HFFc6 (cell line): ENCODE results near the gene PRMT3. TPM values are rescaled to one million over a fixed set of nuclear protein-coding genes. Genes with fewer than 3 reads are reported as not detected.

Experiments
- DNase-seq: peaks from one replicate; pipeline ENCODE4 v3.0.0-alpha.2; 2018
- H3K27ac Mint-ChIP-seq: 2 replicates; pipeline ENCODE4 v1.8.0; 2020; ENCODE audit warnings: mild to moderate bottlenecking, mixed read lengths
- H3K27me3 Mint-ChIP-seq: 2 replicates; pipeline ENCODE4 v1.8.0; 2021; ENCODE audit warnings: mild to moderate bottlenecking, moderate library complexity, mixed read lengths; ENCODE audit not compliant: insufficient read depth
- H3K36me3 Mint-ChIP-seq: 2 replicates; pipeline ENCODE4 v1.8.0; 2021; ENCODE audit warnings: low read depth, mixed read lengths
- H3K4me1 Mint-ChIP-seq: 2 replicates; pipeline ENCODE4 v1.8.0; 2020; ENCODE audit warnings: low read depth, mixed read lengths
- H3K4me3 Mint-ChIP-seq: 2 replicates; pipeline ENCODE4 v1.8.0; 2020; ENCODE audit warnings: mild to moderate bottlenecking, moderate library complexity, mixed read lengths
- H3K9me3 Mint-ChIP-seq: 2 replicates; pipeline ENCODE4 v1.8.0; 2020; ENCODE audit warnings: mild to moderate bottlenecking, mixed read lengths
- CTCF ChIP-seq: fragments of 200-600 bp; sonication (generic); IDR thresholded peaks from 2 replicates; pipeline ENCODE4 v1.5.0; 2021; ENCODE audit warnings: antibody characterized with exemption, mild to moderate bottlenecking
- total RNA-seq, 6 experiments: library from RNA; stranded (reverse); fragmentation: NEBNext Ultra II Directional; extraction: Animal tissue kit (Norgen Biotek cat#: 25700); gene quantifications; 2 replicates in 1 of 6; 3 replicates in 5 of 6; pipeline ENCODE4 v1.2.3, GENCODE V29; 2021

PRMT3 gene
- total RNA-seq, 6 experiments from 2014 or later = 9.6 to 13.2 (median 12.1) TPM

- no peaks in the 10 kb centered on the region for H3K9me3 Mint-ChIP-seq
- no peaks in the 10 kb centered on the region for H3K27me3 Mint-ChIP-seq
Measured at GRCh38 chr11:20438637-20439036, 51.1 kb downstream of the PRMT3 start.

GRCh38 chr11:20443596-20443995 lies 56.1 kb downstream of the PRMT3 start:
- Mint-ChIP-seq H3K27me3 (no peaks in the 10 kb centered on the region), H3K9me3 (no peaks in the 10 kb centered on the region), H3K36me3 (no peaks in the 10 kb centered on the region), H3K4me3 (no peak overlapping the region), H3K4me1 (no peaks in the 10 kb centered on the region), H3K27ac (no peak overlapping the region)
- DNase-seq = peak; percentile 42
- peak; percentile 68 for TF ChIP-seq CTCF

More at GRCh38 chr11:20438637-20439036, 51.1 kb downstream of the PRMT3 start:
- Mint-ChIP-seq H3K36me3 (peaks cover 12% of the 10 kb centered on the region), H3K27ac (no peak overlapping the region), H3K4me3 (no peak overlapping the region), H3K4me1 (no peaks in the 10 kb centered on the region)
- no peak for TF ChIP-seq CTCF
- DNase-seq = no peak

- H3K27me3 Mint-ChIP-seq = no peaks in the 10 kb centered on the region
- DNase-seq = no peak
Measured at GRCh38 chr11:20444535-20444934, 57.0 kb downstream of the PRMT3 start.

GRCh38 chr11:20448834-20449233 lies 61.3 kb downstream of the PRMT3 start:
- no peak for TF ChIP-seq CTCF
- no peak for DNase-seq
- H3K4me3 Mint-ChIP-seq = no peak overlapping the region
- no peaks in the 10 kb centered on the region for H3K36me3 Mint-ChIP-seq
- peaks cover 13% of the 10 kb centered on the region for H3K4me1 Mint-ChIP-seq
- H3K27ac Mint-ChIP-seq = no peak overlapping the region
- no peaks in the 10 kb centered on the region for H3K9me3 Mint-ChIP-seq
- no peaks in the 10 kb centered on the region for H3K27me3 Mint-ChIP-seq

More at GRCh38 chr11:20444535-20444934, 57.0 kb downstream of the PRMT3 start:
- Mint-ChIP-seq H3K9me3 (no peaks in the 10 kb centered on the region), H3K36me3 (no peaks in the 10 kb centered on the region), H3K4me1 (no peaks in the 10 kb centered on the region), H3K27ac (no peak overlapping the region), H3K4me3 (no peak overlapping the region)
- no peak for TF ChIP-seq CTCF

GRCh38 chr11:20450829-20451228 lies 63.3 kb downstream of the PRMT3 start:
- no peak overlapping the region; the same call in 1 of the 2 replicates for H3K4me3 Mint-ChIP-seq
- H3K9me3 Mint-ChIP-seq = no peaks in the 10 kb centered on the region
- TF ChIP-seq CTCF = no peak
- H3K36me3 Mint-ChIP-seq = no peaks in the 10 kb centered on the region
- no peaks in the 10 kb centered on the region for H3K27me3 Mint-ChIP-seq
- no peak overlapping the region for H3K27ac Mint-ChIP-seq
- no peak for DNase-seq
- peaks cover 13% of the 10 kb centered on the region for H3K4me1 Mint-ChIP-seq

GRCh38 chr11:20451568-20451967 lies 64.1 kb downstream of the PRMT3 start:
- peaks cover 13% of the 10 kb centered on the region for H3K4me1 Mint-ChIP-seq
- no peak overlapping the region for H3K27ac Mint-ChIP-seq
- DNase-seq = no peak
- H3K27me3 Mint-ChIP-seq = no peaks in the 10 kb centered on the region
- H3K36me3 Mint-ChIP-seq = no peaks in the 10 kb centered on the region
- H3K9me3 Mint-ChIP-seq = no peaks in the 10 kb centered on the region
- no peak overlapping the region for H3K4me3 Mint-ChIP-seq
- no peak for TF ChIP-seq CTCF
